GM12878 (cell line): ENCODE measurements around the gene GGCX. TPM values are rescaled to one million over a fixed set of nuclear protein-coding genes. Genes with fewer than 3 reads are reported as not detected.

Experiments used
- ATAC-seq: fragments of 200-7000 bp; cut with Tn5 transposase; 3 replicates; pipeline ENCODE4 v1.9.1; 2020; ENCODE audit warnings: mild to moderate bottlenecking, moderate library complexity
- BruUV-seq: library from RNA; stranded (reverse); fragments of 400-500 nt; replicated peaks from 2 replicates; lab custom pipeline; 2021; lab: Mats Ljungman, UMichigan
- CTCF ChIA-PET: fragments of 300-600 bp; sonication (Branson Sonifier 250); formaldehyde crosslinking; extraction: SDS; loops from one replicate; lab custom pipeline; 2021; ENCODE audit warnings: inconsistent platforms; lab: Yijun Ruan, JAX
- POLR2A ChIA-PET: fragments of 350-600 bp; formaldehyde crosslinking; extraction: SDS; loops from one replicate; lab custom pipeline; 2021; ENCODE audit warnings: inconsistent platforms; lab: Charles Lee
- RAD21 ChIA-PET: fragments of 300-600 bp; sonication (Branson Sonifier 250); formaldehyde crosslinking; loops from one replicate; lab custom pipeline; 2023; ENCODE audit warnings: antibody characterized with exemption; ENCODE audit not compliant: unreplicated experiment; lab: Charles Lee
- SMC1A ChIA-PET: fragments of 300-600 bp; sonication (Branson Sonifier 250); formaldehyde crosslinking; loops from one replicate; lab custom pipeline; 2023; ENCODE audit not compliant: unreplicated experiment, uncharacterized antibody; lab: Charles Lee
- DNase-seq: peaks from one replicate; pipeline ENCODE4 v3.0.0-alpha.2; 2011; ENCODE audit warnings: low read depth, low spot score
- FAIRE-seq: peaks from 3 replicates; lab custom pipeline; 2011; peaks lifted over from hg19 to GRCh38; lab: Jason Lieb, UNC
- H2AFZ ChIP-seq: 2 replicates; pipeline ENCODE4 v1.6.0; 2011; ENCODE audit warnings: low read depth, low read length, control low read depth; ENCODE audit not compliant: control insufficient read depth
- H3K27ac ChIP-seq: 2 replicates; pipeline ENCODE4 v1.5.1; 2011; ENCODE audit warnings: control low read depth; ENCODE audit not compliant: control insufficient read depth, insufficient read depth
- H3K27me3 ChIP-seq, 2 experiments: replicated peaks in 1 of 2; 2 replicates each; pipeline versions ENCODE4 v1.6.0 to v1.6.1; 2011; ENCODE audit warnings: low read length in 1 of 2; ENCODE audit not compliant: control insufficient read depth in 2 of 2, insufficient read depth in 2 of 2
- H3K36me3 ChIP-seq, 2 experiments: 2 replicates each; pipeline ENCODE4 v1.5.1; 2011; ENCODE audit warnings: low read length in 1 of 2; ENCODE audit not compliant: control insufficient read depth in 2 of 2, insufficient read depth in 2 of 2
- H3K4me1 ChIP-seq: 2 replicates; pipeline ENCODE4 v1.6.1; 2011; ENCODE audit warnings: mild to moderate bottlenecking, low read length, moderate library complexity, mixed read lengths; ENCODE audit not compliant: control insufficient read depth, insufficient read depth
- H3K4me2 ChIP-seq: 2 replicates; pipeline ENCODE4 v1.6.0; 2011; ENCODE audit warnings: control low read depth; ENCODE audit not compliant: control insufficient read depth, insufficient read depth
- H3K4me3 ChIP-seq: fragments of 200-600 bp; sonication (generic); 2 replicates; pipeline ENCODE4 v1.5.1; 2016
- H3K79me2 ChIP-seq: 2 replicates; pipeline ENCODE4 v1.6.0; 2011; ENCODE audit warnings: low read length; ENCODE audit not compliant: control insufficient read depth, insufficient read depth
- H3K9ac ChIP-seq: 2 replicates; pipeline ENCODE4 v1.8.0; 2011; ENCODE audit warnings: low read length, control low read depth, mixed read lengths; ENCODE audit not compliant: control insufficient read depth, insufficient read depth
- H3K9me3 ChIP-seq: replicated peaks from 3 replicates; pipeline ENCODE4 v1.5.1; 2011; ENCODE audit warnings: mild to moderate bottlenecking, low read length; ENCODE audit not compliant: control insufficient read depth, insufficient read depth
- H4K20me1 ChIP-seq: 2 replicates; pipeline ENCODE4 v1.6.0; 2011; ENCODE audit not compliant: control insufficient read depth, insufficient read depth
- BHLHE40 ChIP-seq, 2 experiments: fragments of 450-650 bp in 1 of 2; IDR thresholded peaks; 2 replicates each; pipeline ENCODE4 v1.6.1; 2011 to 2017; ENCODE audit warnings: low read depth in 2 of 2, borderline replicate concordance in 1 of 2, improper control_type of control experiment in 1 of 2, low read length in 1 of 2, mild to moderate bottlenecking in 1 of 2
- CBX3 ChIP-seq: fragments of 200-600 bp; sonication (generic); IDR thresholded peaks from 2 replicates; pipeline ENCODE4 v1.6.1; 2016; ENCODE audit warnings: low read depth, borderline replicate concordance
- CHD2 ChIP-seq: IDR thresholded peaks from 2 replicates; pipeline ENCODE4 v1.6.1; 2011; ENCODE audit warnings: low read depth, low read length, improper control_type of control experiment, borderline replicate concordance
- DPF2 ChIP-seq: fragments of 450-650 bp; IDR thresholded peaks from 2 replicates; pipeline ENCODE4 v1.6.1; 2017; ENCODE audit warnings: mild to moderate bottlenecking
- ESRRA ChIP-seq: IDR thresholded peaks from 2 replicates; pipeline ENCODE4 v1.6.1; 2012; ENCODE audit warnings: mild to moderate bottlenecking, low read length, improper control_type of control experiment
- HDAC2 ChIP-seq: fragments of 200-600 bp; sonication (generic); IDR thresholded peaks from 2 replicates; pipeline ENCODE4 v1.6.1; 2017
- HDAC6 ChIP-seq: fragments of 200-600 bp; sonication (generic); IDR thresholded peaks from one replicate; pipeline ENCODE4 v1.8.0; 2017; ENCODE audit warnings: antibody characterized with exemption; ENCODE audit not compliant: unreplicated experiment
- IRF4 ChIP-seq: IDR thresholded peaks from 2 replicates; pipeline ENCODE4 v1.6.1; 2011; ENCODE audit warnings: low read depth, low read length
- LARP7 ChIP-seq: fragments of 450-650 bp; IDR thresholded peaks from 2 replicates; pipeline ENCODE4 v1.6.1; 2017; ENCODE audit warnings: mild to moderate bottlenecking
- MEF2B ChIP-seq: fragments of 450-650 bp; IDR thresholded peaks from 2 replicates; pipeline ENCODE4 v1.6.1; 2018; ENCODE audit warnings: mild to moderate bottlenecking, moderate library complexity; ENCODE audit not compliant: partially characterized antibody, poor library complexity, severe bottlenecking
- MTA2 ChIP-seq: fragments of 450-650 bp; IDR thresholded peaks from 2 replicates; pipeline ENCODE4 v1.6.1; 2016; ENCODE audit warnings: low read depth, mild to moderate bottlenecking, moderate library complexity
- NR2F1 ChIP-seq: fragments of 450-650 bp; conservative IDR thresholded peaks from 2 replicates; pipeline ENCODE4 v1.6.1; 2017; ENCODE audit warnings: mild to moderate bottlenecking
- SMARCA5 ChIP-seq: fragments of 450-650 bp; IDR thresholded peaks from 2 replicates; pipeline ENCODE4 v1.6.1; 2017; ENCODE audit warnings: mild to moderate bottlenecking
- SUZ12 ChIP-seq: fragments of 200-600 bp; sonication (generic); IDR thresholded peaks from one replicate; pipeline ENCODE4 v1.6.1; 2018; ENCODE audit warnings: antibody characterized with exemption, mild to moderate bottlenecking; ENCODE audit not compliant: unreplicated experiment
- ZNF217 ChIP-seq: fragments of 450-650 bp; IDR thresholded peaks from 2 replicates; pipeline ENCODE4 v1.6.1; 2017; ENCODE audit warnings: antibody characterized with exemption, mild to moderate bottlenecking
- ZZZ3 ChIP-seq: IDR thresholded peaks from 2 replicates; pipeline ENCODE4 v1.6.1; 2011; ENCODE audit warnings: low read depth; ENCODE audit not compliant: control insufficient read depth, insufficient read length
- WGBS: methylation state at CpG from one replicate; pipeline ENCODE4 v1.1.6; 2016; ENCODE audit warnings: low lambda C conversion rate; ENCODE audit not compliant: insufficient replicate concordance, insufficient coverage; ENCODE audit errors: missing lambda C conversion rate; 5-methylcytosine and 5-hydroxymethylcytosine counted together
- in situ Hi-C: fragments of 300-500 bp; cut with MboI; formaldehyde crosslinking; loops from 9 replicates; pipeline ENCODE4 v1.14.3; 2018; ENCODE audit warnings: mixed read lengths
- intact Hi-C: fragments of 100-400 bp; cut with micrococcal nuclease; formaldehyde crosslinking; loops from one replicate; pipeline ENCODE4 v1.14.2; 2022; ENCODE audit not compliant: unreplicated experiment
- polyA plus RNA-seq, 11 experiments: library from polyadenylated mRNA; depleted of rRNA in 4 of 11; unstranded in 6 of 11; stranded (reverse) in 5 of 11; fragments of >200 nt; fragmentation: Nextera tagmentation in 4 of 11; fragmentation: Illumina TruSeq in 1 of 11; extraction: Ambion mirVana in 4 of 11; extraction: Trizol in 1 of 11; gene quantifications; 1 replicate in 1 of 11; 2 replicates in 10 of 11; pipeline versions ENCODE4 v1.2.1 to v1.2.3, GENCODE V29; 2011 to 2016; ENCODE audit warnings: inconsistent platforms in 2 of 11, missing spikeins in 2 of 11, low read depth in 1 of 11
- total RNA-seq, 4 experiments: library from RNA; depleted of rRNA in 3 of 4; stranded (reverse); fragments of >200 nt in 3 of 4; fragmentation: Illumina TruSeq in 1 of 4; extraction: Trizol in 1 of 4; gene quantifications; 2 replicates each; pipeline versions ENCODE4 v1.2.1 to v1.2.3, GENCODE V29; 2013 to 2021
- TF ChIP-seq, protein P1 (sequence below): IDR thresholded peaks from 2 replicates; pipeline ENCODE4 v1.6.1; 2012; ENCODE audit warnings: mild to moderate bottlenecking, low read depth, low read length
- TF ChIP-seq, protein P2 (sequence below): fragments of 450-650 bp; IDR thresholded peaks from 2 replicates; pipeline ENCODE4 v1.6.1; 2018; ENCODE audit warnings: borderline replicate concordance, mild to moderate bottlenecking; ENCODE audit not compliant: partially characterized antibody
- TF ChIP-seq, protein P3 (sequence below): fragments of 450-650 bp; IDR thresholded peaks from 2 replicates; pipeline ENCODE4 v1.6.1; 2017; ENCODE audit warnings: mild to moderate bottlenecking, low read depth, inconsistent platforms; ENCODE audit not compliant: poor library complexity, severe bottlenecking

Gene GGCX
- total and polyA plus RNA-seq, 10 of the 15 experiments (the other 5 are each of a cell fraction or from before 2014, with no cell fraction given) = 18.1 to 52.7 (median 25.0) TPM

DNA sequence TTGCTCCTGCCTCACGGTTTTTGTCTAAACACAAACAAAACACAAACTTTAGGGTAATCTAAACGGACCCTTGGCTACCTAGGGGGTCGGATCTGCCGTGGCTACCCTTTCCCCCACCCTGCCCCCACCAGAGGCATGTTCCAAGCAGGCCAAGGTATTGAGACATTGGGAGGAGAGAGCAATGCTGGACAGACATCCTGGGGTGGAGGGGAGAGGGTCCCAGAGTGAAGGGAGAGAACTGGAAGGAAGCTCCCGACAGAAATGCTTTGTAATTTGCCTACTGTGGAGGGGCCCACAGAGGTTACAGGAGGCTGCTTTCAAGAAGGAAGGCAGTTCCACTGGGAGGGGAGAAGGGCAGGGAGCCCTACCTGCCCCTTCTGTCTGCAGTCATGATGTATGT is 36.3 kb downstream of the GGCX start:
- DNase-seq (no peak), ATAC-seq (no peak), FAIRE-seq (no peak)
- SMC1A ChIA-PET = no interaction called here
- Histone ChIP-seq H3K36me3 (no peaks in the 10 kb centered on the region), H3K4me1 (no peaks in the 10 kb centered on the region; the same call in 1 of the 2 replicates), H3K9me3 (no peaks in the 10 kb centered on the region), H3K27me3 (no peaks in the 10 kb centered on the region; a peak in 1 of 4 replicates), H3K4me2 (no peak overlapping the region), H3K4me3 (no peak overlapping the region), H3K79me2 (no peaks in the 10 kb centered on the region), H2AFZ (no peak overlapping the region), H4K20me1 (no peaks in the 10 kb centered on the region), H3K27ac (no peak overlapping the region), H3K9ac (no peak overlapping the region)
- BruUV-seq = no TSS peak
- intact Hi-C loops = no loop called here
- in situ Hi-C loops = no loop called here
- RAD21 ChIA-PET = no interaction called here
- POLR2A ChIA-PET = interaction anchor here (1.3 kb wide), 1 partner anchor 10 kb away, joined by 3 read pairs; no protein-coding TSS in a partner anchor
- CTCF ChIA-PET = no interaction called here
- 52% methylated on average over 5 of the region's 5 CpGs for WGBS
- TF ChIP-seq CBX3 (no peak), HDAC6 (no peak), BHLHE40 (IDR thresholded peaks at IDR 0.05; ENCODE audit: borderline replicate concordance in 1 of 2, low read depth in 2 of 2, low read length in 1 of 2) (no peak), IRF4 (no peak), DPF2 (no peak), CHD2 (no peak), SUZ12 (no peak), SMARCA5 (no peak), LARP7 (no peak), ESRRA (no peak), ZNF217 (no peak), NR2F1 (no peak), ZZZ3 (no peak), HDAC2 (no peak), MEF2B (no peak), MTA2 (no peak)
- TF ChIP-seq, protein P1, sequence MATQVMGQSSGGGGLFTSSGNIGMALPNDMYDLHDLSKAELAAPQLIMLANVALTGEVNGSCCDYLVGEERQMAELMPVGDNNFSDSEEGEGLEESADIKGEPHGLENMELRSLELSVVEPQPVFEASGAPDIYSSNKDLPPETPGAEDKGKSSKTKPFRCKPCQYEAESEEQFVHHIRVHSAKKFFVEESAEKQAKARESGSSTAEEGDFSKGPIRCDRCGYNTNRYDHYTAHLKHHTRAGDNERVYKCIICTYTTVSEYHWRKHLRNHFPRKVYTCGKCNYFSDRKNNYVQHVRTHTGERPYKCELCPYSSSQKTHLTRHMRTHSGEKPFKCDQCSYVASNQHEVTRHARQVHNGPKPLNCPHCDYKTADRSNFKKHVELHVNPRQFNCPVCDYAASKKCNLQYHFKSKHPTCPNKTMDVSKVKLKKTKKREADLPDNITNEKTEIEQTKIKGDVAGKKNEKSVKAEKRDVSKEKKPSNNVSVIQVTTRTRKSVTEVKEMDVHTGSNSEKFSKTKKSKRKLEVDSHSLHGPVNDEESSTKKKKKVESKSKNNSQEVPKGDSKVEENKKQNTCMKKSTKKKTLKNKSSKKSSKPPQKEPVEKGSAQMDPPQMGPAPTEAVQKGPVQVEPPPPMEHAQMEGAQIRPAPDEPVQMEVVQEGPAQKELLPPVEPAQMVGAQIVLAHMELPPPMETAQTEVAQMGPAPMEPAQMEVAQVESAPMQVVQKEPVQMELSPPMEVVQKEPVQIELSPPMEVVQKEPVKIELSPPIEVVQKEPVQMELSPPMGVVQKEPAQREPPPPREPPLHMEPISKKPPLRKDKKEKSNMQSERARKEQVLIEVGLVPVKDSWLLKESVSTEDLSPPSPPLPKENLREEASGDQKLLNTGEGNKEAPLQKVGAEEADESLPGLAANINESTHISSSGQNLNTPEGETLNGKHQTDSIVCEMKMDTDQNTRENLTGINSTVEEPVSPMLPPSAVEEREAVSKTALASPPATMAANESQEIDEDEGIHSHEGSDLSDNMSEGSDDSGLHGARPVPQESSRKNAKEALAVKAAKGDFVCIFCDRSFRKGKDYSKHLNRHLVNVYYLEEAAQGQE = no peak
- TF ChIP-seq, protein P2, sequence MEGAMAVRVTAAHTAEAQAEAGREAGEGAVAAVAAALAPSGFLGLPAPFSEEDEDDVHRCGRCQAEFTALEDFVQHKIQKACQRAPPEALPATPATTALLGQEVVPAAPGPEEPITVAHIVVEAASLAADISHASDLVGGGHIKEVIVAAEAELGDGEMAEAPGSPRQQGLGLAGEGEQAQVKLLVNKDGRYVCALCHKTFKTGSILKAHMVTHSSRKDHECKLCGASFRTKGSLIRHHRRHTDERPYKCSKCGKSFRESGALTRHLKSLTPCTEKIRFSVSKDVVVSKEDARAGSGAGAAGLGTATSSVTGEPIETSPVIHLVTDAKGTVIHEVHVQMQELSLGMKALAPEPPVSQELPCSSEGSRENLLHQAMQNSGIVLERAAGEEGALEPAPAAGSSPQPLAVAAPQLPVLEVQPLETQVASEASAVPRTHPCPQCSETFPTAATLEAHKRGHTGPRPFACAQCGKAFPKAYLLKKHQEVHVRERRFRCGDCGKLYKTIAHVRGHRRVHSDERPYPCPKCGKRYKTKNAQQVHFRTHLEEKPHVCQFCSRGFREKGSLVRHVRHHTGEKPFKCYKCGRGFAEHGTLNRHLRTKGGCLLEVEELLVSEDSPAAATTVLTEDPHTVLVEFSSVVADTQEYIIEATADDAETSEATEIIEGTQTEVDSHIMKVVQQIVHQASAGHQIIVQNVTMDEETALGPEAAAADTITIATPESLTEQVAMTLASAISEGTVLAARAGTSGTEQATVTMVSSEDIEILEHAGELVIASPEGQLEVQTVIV = no peak
- TF ChIP-seq, protein P3, sequence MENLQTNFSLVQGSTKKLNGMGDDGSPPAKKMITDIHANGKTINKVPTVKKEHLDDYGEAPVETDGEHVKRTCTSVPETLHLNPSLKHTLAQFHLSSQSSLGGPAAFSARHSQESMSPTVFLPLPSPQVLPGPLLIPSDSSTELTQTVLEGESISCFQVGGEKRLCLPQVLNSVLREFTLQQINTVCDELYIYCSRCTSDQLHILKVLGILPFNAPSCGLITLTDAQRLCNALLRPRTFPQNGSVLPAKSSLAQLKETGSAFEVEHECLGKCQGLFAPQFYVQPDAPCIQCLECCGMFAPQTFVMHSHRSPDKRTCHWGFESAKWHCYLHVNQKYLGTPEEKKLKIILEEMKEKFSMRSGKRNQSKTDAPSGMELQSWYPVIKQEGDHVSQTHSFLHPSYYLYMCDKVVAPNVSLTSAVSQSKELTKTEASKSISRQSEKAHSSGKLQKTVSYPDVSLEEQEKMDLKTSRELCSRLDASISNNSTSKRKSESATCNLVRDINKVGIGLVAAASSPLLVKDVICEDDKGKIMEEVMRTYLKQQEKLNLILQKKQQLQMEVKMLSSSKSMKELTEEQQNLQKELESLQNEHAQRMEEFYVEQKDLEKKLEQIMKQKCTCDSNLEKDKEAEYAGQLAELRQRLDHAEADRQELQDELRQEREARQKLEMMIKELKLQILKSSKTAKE = no peak
